22Rv1 (cell line): ENCODE data around the gene CALCR.

ENCODE experiments used
- ZFX ChIP-seq: fragments of 450-650 bp; IDR thresholded peaks from 2 replicates; pipeline ENCODE4 v1.6.1; 2017; ENCODE audit warnings: antibody characterized with exemption, borderline replicate concordance
- TF ChIP-seq, protein P1 (sequence below): fragments of 450-650 bp; IDR thresholded peaks from 2 replicates; pipeline ENCODE4 v1.5.1; 2017; ENCODE audit warnings: mild to moderate bottlenecking

GRCh38 chr7:93620864-93621263 lies 46.3 kb upstream of the CALCR start:
- TF ChIP-seq, protein P1, sequence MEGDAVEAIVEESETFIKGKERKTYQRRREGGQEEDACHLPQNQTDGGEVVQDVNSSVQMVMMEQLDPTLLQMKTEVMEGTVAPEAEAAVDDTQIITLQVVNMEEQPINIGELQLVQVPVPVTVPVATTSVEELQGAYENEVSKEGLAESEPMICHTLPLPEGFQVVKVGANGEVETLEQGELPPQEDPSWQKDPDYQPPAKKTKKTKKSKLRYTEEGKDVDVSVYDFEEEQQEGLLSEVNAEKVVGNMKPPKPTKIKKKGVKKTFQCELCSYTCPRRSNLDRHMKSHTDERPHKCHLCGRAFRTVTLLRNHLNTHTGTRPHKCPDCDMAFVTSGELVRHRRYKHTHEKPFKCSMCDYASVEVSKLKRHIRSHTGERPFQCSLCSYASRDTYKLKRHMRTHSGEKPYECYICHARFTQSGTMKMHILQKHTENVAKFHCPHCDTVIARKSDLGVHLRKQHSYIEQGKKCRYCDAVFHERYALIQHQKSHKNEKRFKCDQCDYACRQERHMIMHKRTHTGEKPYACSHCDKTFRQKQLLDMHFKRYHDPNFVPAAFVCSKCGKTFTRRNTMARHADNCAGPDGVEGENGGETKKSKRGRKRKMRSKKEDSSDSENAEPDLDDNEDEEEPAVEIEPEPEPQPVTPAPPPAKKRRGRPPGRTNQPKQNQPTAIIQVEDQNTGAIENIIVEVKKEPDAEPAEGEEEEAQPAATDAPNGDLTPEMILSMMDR = no peak
- no peak for TF ChIP-seq ZFX
